Stimulated activated CD8-positive, alpha-beta memory T cell treated with anti-CD3 and anti-CD28 coated beads, Interleukin-7, amount 100 ng/mL, for 48 hours (primary cell): ENCODE results near the gene ATP9B.
"Not testable (repeated sequence)": the region's sequence is repeated elsewhere in the genome, so short reads cannot be mapped to it uniquely, and the experiment has no call there.

Experiments
- DNase-seq, 2 donors: peaks; one replicate each; pipeline ENCODE4 v3.0.0-alpha.2; 2020; ENCODE audit warnings: low read depth in 1 of 2; ENCODE audit errors: extremely low read depth in 1 of 2

ATP9B gene

GRCh38 chr18:79322441-79322840 lies 253.2 kb downstream of the ATP9B start:
- no peak for DNase-seq

- DNase-seq = no peak
Measured at GRCh38 chr18:79323471-79323870, 254.3 kb downstream of the ATP9B start.

GRCh38 chr18:79326413-79327198 lies 257.4 kb downstream of the ATP9B start:
- DNase-seq = no peak

- no peak for DNase-seq
Measured at GRCh38 chr18:79327199-79327721, 258.1 kb downstream of the ATP9B start.

GRCh38 chr18:79327915-79328314 lies 258.7 kb downstream of the ATP9B start:
- DNase-seq = not testable (repeated sequence)

GRCh38 chr18:79328887-79329286 lies 259.7 kb downstream of the ATP9B start:
- DNase-seq = no peak

- no peak for DNase-seq
Measured at GRCh38 chr18:79329786-79330185, 260.6 kb downstream of the ATP9B start.

- no peak for DNase-seq
Measured at GRCh38 chr18:79332646-79333045, 263.5 kb downstream of the ATP9B start.

- DNase-seq = no peak
Measured at GRCh38 chr18:79333046-79333445, 263.9 kb downstream of the ATP9B start.

- no peak for DNase-seq
Measured at GRCh38 chr18:79334496-79335233, 265.5 kb downstream of the ATP9B start.

GRCh38 chr18:79335833-79336360 lies 266.7 kb downstream of the ATP9B start:
- no peak for DNase-seq

- no peak for DNase-seq
Measured at GRCh38 chr18:79336556-79337142, 267.5 kb downstream of the ATP9B start.

- DNase-seq = no peak
Measured at GRCh38 chr18:79337184-79337583, 268.0 kb downstream of the ATP9B start.

- DNase-seq = no peak
Measured at GRCh38 chr18:79337620-79338019, 268.4 kb downstream of the ATP9B start.

- no peak for DNase-seq
Measured at GRCh38 chr18:79339094-79339908, 270.1 kb downstream of the ATP9B start.

GRCh38 chr18:79343567-79344207 lies 274.5 kb downstream of the ATP9B start:
- no peak for DNase-seq

- DNase-seq = no peak
Measured at GRCh38 chr18:79344208-79344581, 275.0 kb downstream of the ATP9B start.

GRCh38 chr18:79345366-79345765 lies 276.2 kb downstream of the ATP9B start:
- no peak for DNase-seq

GRCh38 chr18:79345981-79346380 lies 276.8 kb downstream of the ATP9B start:
- DNase-seq = no peak

GRCh38 chr18:79348066-79348465 lies 278.9 kb downstream of the ATP9B start:
- DNase-seq = no peak
